ENCODE data around the gene WIPF1. TPM values are rescaled to one million over a fixed set of nuclear protein-coding genes. Genes with fewer than 3 reads are reported as not detected.

Gene WIPF1
- total RNA-seq, 1 donor from 2014 or later, result 20.4 TPM

DNA sequence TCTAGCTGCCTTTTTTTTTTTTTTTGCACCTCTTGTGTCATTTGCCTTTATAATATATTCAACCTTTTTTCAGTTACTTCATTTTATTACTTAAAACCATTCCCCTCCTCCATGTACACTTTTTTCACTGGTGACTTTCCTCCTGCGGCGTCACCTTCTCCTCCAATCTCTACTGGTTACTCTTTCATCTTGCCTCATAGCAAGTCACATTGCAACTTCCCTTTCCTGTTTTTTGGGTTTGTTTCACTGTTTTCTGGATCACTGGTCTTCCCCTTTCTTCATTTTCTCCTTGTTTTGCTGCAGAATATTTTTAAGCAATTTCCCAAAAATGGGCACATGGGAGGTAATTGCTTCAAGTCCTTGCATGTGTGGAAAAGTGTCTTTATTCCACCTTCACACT, 73.1 kb downstream of the WIPF1 start:
- DNase-seq (ENCODE audit: extremely low spot score in 2 of 2), result no peak
- no peaks in the 10 kb centered on the region for H3K36me3 ChIP-seq
- intact Hi-C loops (cut with DNase I), result no loop called here
- no peaks in the 10 kb centered on the region for H3K4me1 ChIP-seq
- H3K9me3 ChIP-seq, result no peaks in the 10 kb centered on the region
- TF ChIP-seq POLR2A (IDR thresholded peaks at IDR 0.05) (no peak), POLR2AphosphoS5 (IDR thresholded peaks at IDR 0.05; ENCODE audit: insufficient read depth in 1 of 2, low read depth in 1 of 2) (no peak)
- TF ChIP-seq, protein P1, sequence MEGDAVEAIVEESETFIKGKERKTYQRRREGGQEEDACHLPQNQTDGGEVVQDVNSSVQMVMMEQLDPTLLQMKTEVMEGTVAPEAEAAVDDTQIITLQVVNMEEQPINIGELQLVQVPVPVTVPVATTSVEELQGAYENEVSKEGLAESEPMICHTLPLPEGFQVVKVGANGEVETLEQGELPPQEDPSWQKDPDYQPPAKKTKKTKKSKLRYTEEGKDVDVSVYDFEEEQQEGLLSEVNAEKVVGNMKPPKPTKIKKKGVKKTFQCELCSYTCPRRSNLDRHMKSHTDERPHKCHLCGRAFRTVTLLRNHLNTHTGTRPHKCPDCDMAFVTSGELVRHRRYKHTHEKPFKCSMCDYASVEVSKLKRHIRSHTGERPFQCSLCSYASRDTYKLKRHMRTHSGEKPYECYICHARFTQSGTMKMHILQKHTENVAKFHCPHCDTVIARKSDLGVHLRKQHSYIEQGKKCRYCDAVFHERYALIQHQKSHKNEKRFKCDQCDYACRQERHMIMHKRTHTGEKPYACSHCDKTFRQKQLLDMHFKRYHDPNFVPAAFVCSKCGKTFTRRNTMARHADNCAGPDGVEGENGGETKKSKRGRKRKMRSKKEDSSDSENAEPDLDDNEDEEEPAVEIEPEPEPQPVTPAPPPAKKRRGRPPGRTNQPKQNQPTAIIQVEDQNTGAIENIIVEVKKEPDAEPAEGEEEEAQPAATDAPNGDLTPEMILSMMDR (IDR thresholded peaks at IDR 0.05), result no peak
- H3K27ac ChIP-seq, result no peak overlapping the region
- no peak overlapping the region for H3K4me3 ChIP-seq
- H3K27me3 ChIP-seq, result no peaks in the 10 kb centered on the region

DNA sequence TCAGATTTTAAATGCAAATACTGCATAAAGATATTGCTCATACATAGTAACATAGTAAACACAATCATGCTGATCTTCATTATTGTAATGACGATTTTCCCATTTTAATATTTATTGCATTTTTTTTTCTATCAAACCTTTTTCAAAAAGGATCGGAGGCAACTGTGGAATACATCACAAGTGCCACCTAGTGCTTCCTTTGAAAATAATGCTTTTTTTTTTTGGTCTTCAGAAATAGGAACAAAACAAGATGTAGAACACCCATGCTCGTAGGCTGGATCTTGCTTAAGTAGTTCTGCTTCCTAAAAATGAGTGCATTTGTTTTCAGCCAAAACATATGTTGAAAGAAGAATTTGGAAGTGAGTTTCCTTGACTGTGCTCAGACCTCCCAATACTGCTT, 75.1 kb downstream of the WIPF1 start:
- Histone ChIP-seq H3K27ac (no peak overlapping the region), H3K27me3 (no peaks in the 10 kb centered on the region), H3K4me1 (no peaks in the 10 kb centered on the region), H3K9me3 (no peaks in the 10 kb centered on the region), H3K36me3 (no peaks in the 10 kb centered on the region), H3K4me3 (no peak overlapping the region)
- DNase-seq (ENCODE audit: extremely low spot score in 2 of 2), result no peak
- no peak for TF ChIP-seq POLR2A (IDR thresholded peaks at IDR 0.05)
- TF ChIP-seq POLR2AphosphoS5 (IDR thresholded peaks at IDR 0.05; ENCODE audit: insufficient read depth in 1 of 2, low read depth in 1 of 2), result no peak
- TF ChIP-seq, protein P1 (IDR thresholded peaks at IDR 0.05), result no peak
- intact Hi-C loops (cut with DNase I), result no loop called here

DNA sequence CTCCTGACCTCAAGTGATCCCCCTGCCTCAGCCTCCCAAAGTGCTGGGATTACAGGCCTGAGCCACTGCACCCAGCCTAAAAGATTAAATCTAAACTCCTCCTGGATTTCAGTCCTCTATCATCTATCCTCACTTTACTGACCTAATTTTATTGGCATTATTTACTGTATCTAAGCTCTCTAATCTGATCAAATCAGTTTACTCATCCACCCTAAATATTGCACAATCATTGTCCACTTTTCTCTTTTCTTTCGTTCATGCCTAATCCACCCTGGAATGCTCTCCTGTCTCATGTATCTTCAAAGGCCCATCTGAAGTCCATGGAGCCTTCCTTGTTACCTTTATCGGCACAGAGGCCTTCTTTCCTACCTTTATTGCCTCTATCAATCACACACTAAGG, 79.2 kb downstream of the WIPF1 start:
- Histone ChIP-seq H3K4me3 (no peak overlapping the region), H3K27me3 (no peaks in the 10 kb centered on the region), H3K27ac (no peak overlapping the region), H3K36me3 (no peaks in the 10 kb centered on the region), H3K4me1 (no peaks in the 10 kb centered on the region), H3K9me3 (no peaks in the 10 kb centered on the region)
- no peak for DNase-seq (ENCODE audit: extremely low spot score in 2 of 2)
- intact Hi-C loops (cut with DNase I), result no loop called here
- no peak for TF ChIP-seq POLR2A (IDR thresholded peaks at IDR 0.05)
- TF ChIP-seq, protein P1 (IDR thresholded peaks at IDR 0.05), result no peak
- TF ChIP-seq POLR2AphosphoS5 (IDR thresholded peaks at IDR 0.05; ENCODE audit: insufficient read depth in 1 of 2, low read depth in 1 of 2), result no peak

DNA sequence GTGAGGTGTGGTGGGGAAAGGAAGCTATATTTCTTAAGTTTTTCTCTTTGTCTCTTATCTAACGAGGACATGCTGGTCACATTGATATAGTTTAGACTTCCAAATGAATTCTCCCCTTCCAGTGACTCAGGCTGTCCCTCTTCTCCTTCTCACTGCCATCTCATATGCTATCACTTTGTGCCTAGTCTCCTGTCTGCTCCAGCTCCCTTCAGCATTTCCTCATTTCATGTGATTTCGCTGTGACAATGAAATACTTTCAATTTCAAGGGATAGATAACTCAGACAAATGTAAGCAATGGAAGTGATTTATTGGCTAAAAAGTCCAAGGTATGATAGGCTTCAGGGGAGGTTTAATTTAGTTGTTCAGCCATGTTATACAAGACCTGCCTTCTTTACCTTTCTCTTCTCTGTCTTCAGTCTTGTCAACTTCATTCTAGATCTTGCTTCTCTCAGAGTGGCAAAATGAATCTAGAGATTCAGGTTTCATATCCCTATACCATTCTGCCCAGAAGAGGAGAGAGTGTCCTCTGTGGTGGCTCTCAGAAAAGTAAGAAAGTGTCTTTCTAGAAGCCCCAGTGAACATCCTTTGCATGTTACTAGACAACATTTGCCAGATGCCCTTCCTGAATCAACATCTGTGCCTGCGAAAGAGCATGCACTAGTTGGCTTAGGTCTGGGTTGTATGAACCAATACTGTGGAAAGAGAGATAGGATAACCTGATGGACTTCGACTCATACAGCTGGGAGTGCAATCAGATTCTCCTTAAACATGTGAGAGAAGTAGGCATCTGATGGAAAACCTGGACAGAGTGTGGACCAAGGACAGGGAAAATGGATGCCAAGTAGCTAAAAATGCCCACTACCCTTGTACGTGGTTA, 80.9 kb downstream of the WIPF1 start:
- Histone ChIP-seq H3K27me3 (no peaks in the 10 kb centered on the region), H3K4me3 (no peak overlapping the region), H3K4me1 (no peaks in the 10 kb centered on the region), H3K27ac (no peak overlapping the region), H3K36me3 (no peaks in the 10 kb centered on the region), H3K9me3 (no peaks in the 10 kb centered on the region)
- intact Hi-C loops (cut with DNase I), result no loop called here
- DNase-seq (ENCODE audit: extremely low spot score in 2 of 2), result no peak
- no peak for TF ChIP-seq POLR2AphosphoS5 (IDR thresholded peaks at IDR 0.05; ENCODE audit: insufficient read depth in 1 of 2, low read depth in 1 of 2)
- TF ChIP-seq POLR2A (IDR thresholded peaks at IDR 0.05), result no peak
- TF ChIP-seq, protein P1 (IDR thresholded peaks at IDR 0.05), result no peak

DNA sequence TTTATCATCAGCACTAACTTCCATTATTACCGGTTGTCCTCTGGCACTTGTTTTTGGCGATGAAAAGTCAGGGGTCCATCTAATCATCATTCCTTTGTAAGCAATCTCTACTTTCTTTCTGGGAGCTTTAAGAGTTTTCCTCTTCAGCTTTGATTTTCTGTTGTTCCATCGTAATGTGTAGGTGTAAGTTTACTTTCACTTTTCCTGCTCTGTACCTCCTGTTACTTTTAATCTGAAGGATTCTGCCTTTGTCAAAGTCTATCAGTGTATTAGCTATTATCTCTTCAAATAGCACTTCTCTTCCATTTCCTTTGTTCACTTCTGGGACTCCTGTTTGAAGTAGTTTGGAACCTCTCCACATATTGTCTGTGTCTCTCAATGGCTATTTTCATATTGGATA, 85.3 kb downstream of the WIPF1 start:
- no peak overlapping the region for H3K4me3 ChIP-seq
- no peaks in the 10 kb centered on the region for H3K36me3 ChIP-seq
- peaks cover 7% of the 10 kb centered on the region for H3K9me3 ChIP-seq
- no peaks in the 10 kb centered on the region for H3K4me1 ChIP-seq
- H3K27me3 ChIP-seq, result no peaks in the 10 kb centered on the region
- no peak overlapping the region for H3K27ac ChIP-seq
- intact Hi-C loops (cut with DNase I), result no loop called here
- TF ChIP-seq, protein P1 (IDR thresholded peaks at IDR 0.05), result no peak
- TF ChIP-seq POLR2A (IDR thresholded peaks at IDR 0.05), result no peak
- no peak for TF ChIP-seq POLR2AphosphoS5 (IDR thresholded peaks at IDR 0.05; ENCODE audit: insufficient read depth in 1 of 2, low read depth in 1 of 2)
- no peak for DNase-seq (ENCODE audit: extremely low spot score in 2 of 2)
